Limb (tissue), 2 donors: ENCODE results near the gene MATN4.

Experiments
- DNase-seq, 2 donors: peaks; one replicate each; pipeline ENCODE4 v3.0.0-alpha.2; 2016; ENCODE audit errors: extremely low spot score in 2 of 2

The MATN4 gene

GRCh38 chr20:45316150-45317080 lies 8.3 kb upstream of the MATN4 start:
- DNase-seq: no peak

GRCh38 chr20:45315672-45316071 lies 7.6 kb upstream of the MATN4 start:
- no peak for DNase-seq

GRCh38 chr20:45313943-45314342 lies 5.8 kb upstream of the MATN4 start:
- DNase-seq: no peak

- DNase-seq: no peak
These were observed 5.1 kb upstream of the MATN4 start for GRCh38 chr20:45313065-45313695.

GRCh38 chr20:45312241-45312640 lies 4.1 kb upstream of the MATN4 start:
- DNase-seq: no peak

GRCh38 chr20:45311589-45312211 lies 3.6 kb upstream of the MATN4 start:
- peak in 1 of 2 donors; percentile 75 for DNase-seq

GRCh38 chr20:45309075-45309474 lies 976 bp upstream of the MATN4 start:
- DNase-seq: no peak

GRCh38 chr20:45307076-45307640 lies 941 bp downstream of the MATN4 start:
- no peak for DNase-seq

GRCh38 chr20:45306431-45306982 lies 1.6 kb downstream of the MATN4 start, which contains the start of gene RBPJL:
RBPJL (plus strand) TSS chr20:45306840; CDS start chr20:45306923, 83 bp downstream.
- DNase-seq: peak in 1 of 2 donors; percentile 65

GRCh38 chr20:45305262-45305661 lies 2.8 kb downstream of the MATN4 start:
- DNase-seq: no peak

- no peak for DNase-seq
These were observed 3.6 kb downstream of the MATN4 start for GRCh38 chr20:45304464-45304999.

GRCh38 chr20:45303586-45304463 lies 4.3 kb downstream of the MATN4 start:
- no peak for DNase-seq

GRCh38 chr20:45301824-45302271 lies 6.3 kb downstream of the MATN4 start:
- no peak for DNase-seq

- no peak for DNase-seq
These were observed 7.1 kb downstream of the MATN4 start for GRCh38 chr20:45300961-45301360.

GRCh38 chr20:45299786-45300185 lies 8.3 kb downstream of the MATN4 start:
- DNase-seq: no peak

GRCh38 chr20:45297786-45298497 lies 10.2 kb downstream of the MATN4 start:
- DNase-seq: no peak

- no peak for DNase-seq
These were observed 13.4 kb downstream of the MATN4 start for GRCh38 chr20:45294659-45295058.

- no peak for DNase-seq
These were observed 14.1 kb downstream of the MATN4 start for GRCh38 chr20:45294003-45294368.
